Fibroblast of skin of abdomen (primary cell): ENCODE results near the gene KCNF1. TPM values are rescaled to one million over a fixed set of nuclear protein-coding genes. Genes with fewer than 3 reads are reported as not detected.
A peak's percentile ranks its signal among the peaks of the same experiment; 100 is the strongest.

ENCODE experiments used
- DNase-seq: peaks from one replicate; pipeline ENCODE4 v3.0.0-alpha.2; 2013
- polyA plus RNA-seq, 2 experiments: library from polyadenylated mRNA; unstranded; fragments of 120-200 nt; gene quantifications; one replicate each; pipeline ENCODE4 v1.2.1, GENCODE V29; 2013; ENCODE audit not compliant: insufficient read length in 2 of 2

The KCNF1 gene
- 0.10 TPM for polyA plus RNA-seq (2013, experiment 1 of 2; ENCODE audit: insufficient read length)
- polyA plus RNA-seq (2013, experiment 2 of 2; ENCODE audit: insufficient read length): 0.04 TPM

- DNase-seq: peak; percentile 58
Measured at GRCh38 chr2:10911291-10912075, at the start of gene KCNF1. Gene KCNF1 (plus strand): TSS chr2:10911934. CDS start chr2:10912427, 493 bp downstream.

DNA sequence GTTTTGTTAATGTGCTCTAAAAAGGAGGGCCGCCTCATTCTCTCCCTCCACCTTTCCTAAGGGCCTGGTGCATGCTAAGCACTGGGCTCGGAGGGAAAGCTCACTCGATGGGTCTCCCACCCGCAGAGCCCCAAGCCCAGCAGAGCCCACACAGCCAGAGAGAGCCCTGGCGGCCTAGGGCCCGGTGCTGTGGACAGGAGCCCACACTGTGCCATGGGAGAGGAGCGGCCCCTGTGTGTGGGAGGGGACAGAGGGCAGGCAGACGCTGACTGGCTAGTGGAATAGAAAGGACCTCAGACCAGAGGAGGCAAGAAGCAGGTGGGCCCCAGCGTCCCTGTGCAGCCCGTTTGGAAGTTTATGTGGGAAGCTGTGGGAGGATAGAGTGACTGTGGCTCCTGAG lies 49.4 kb upstream of the KCNF1 start:
- DNase-seq: no peak

DNA sequence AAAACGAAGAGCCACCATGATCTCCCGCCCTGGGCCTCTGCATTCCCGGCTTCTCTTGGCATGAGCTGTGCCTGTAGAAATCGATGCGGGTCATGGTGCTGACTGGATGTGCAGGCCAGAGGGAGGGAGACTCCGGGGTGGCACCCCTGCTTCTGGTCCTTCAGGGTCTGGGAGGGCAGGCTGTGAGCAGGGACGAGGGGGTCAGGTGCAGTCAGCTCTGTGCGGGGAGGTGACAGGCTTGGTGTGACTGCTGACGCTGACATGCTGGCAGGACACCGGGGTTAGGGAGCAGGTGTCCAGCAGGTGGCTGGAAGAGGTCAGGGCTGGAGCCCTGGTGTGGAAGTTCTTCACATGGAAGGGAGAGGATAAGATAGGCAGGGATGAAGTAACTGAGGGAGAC lies 48.7 kb upstream of the KCNF1 start:
- DNase-seq: no peak

DNA sequence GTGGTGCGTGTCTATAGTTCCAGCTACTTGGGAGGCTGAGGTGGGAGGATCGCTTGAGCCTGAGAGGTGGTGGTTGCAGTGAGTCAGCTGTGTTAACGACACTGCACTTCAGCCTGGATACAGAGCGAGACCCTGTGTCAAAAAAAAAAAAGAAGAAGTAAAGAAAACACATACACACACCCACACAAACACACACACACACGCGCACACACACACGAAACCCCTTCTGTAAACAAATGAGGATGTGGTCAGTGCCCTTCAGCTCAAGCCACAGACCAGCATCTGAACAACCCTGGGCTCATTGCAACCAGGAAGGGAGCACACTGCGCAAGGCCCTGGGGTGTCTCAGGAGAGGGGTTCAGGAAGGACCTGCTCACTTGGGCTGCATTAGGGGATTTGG lies 47.9 kb upstream of the KCNF1 start:
- no peak for DNase-seq

DNA sequence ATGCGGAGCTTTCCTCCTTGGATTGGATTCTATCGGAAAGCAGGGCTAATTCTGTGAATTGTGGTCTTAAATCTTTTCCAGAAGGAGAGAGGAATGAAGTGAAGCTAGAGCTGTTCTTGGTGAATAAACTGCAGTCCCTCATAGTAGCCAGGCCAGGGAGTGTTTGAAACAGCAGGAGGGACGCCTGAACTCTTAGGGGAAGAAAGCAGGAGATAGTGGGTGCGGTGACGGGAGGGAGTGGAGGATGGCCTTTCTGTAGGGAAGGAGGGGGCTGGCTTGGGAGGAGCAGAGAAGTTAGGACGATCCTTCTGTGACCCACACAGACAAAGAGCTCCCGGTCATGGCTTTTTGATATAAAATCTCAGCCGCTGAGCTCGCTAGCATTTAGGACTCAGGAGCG lies 47.5 kb upstream of the KCNF1 start:
- no peak for DNase-seq

DNA sequence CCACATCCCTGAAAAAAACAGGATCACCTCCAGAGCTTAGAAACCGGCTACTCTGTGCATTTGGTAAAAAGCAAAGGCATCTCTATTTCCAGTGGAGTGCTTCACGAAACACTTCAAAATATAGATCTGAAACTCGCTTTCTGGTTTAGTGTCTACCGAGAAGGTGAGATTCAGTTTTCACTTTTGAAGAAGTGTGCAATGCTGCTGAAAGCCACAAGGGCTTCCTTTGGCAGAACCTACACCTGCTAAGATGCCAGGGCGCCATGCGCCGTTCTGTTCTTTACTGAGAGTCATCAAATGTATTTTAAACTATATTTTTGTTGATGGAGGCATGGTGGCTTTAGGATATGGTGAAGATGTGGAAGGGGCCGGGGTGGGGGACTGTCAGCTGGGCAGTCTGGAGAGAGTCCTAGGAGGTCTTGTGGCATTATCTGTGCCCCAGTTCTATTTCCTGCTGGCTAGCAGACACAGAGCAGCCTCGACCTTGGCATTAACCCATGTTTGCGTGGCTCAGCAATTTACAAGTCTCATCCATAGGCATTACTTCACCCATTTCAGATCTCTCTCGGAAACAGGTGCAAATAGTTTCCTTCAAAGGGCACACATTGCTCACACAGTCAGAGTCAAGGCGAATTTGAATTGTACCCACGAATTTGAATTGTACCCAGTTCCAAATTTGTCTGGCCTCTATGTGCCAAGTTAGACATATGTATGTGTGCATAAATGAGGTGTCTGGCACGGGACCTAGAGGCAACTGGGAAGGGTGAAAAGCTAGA lies 46.7 kb upstream of the KCNF1 start:
- no peak for DNase-seq

GRCh38 chr2:10865841-10866240 lies 45.9 kb upstream of the KCNF1 start:
- no peak for DNase-seq

DNA sequence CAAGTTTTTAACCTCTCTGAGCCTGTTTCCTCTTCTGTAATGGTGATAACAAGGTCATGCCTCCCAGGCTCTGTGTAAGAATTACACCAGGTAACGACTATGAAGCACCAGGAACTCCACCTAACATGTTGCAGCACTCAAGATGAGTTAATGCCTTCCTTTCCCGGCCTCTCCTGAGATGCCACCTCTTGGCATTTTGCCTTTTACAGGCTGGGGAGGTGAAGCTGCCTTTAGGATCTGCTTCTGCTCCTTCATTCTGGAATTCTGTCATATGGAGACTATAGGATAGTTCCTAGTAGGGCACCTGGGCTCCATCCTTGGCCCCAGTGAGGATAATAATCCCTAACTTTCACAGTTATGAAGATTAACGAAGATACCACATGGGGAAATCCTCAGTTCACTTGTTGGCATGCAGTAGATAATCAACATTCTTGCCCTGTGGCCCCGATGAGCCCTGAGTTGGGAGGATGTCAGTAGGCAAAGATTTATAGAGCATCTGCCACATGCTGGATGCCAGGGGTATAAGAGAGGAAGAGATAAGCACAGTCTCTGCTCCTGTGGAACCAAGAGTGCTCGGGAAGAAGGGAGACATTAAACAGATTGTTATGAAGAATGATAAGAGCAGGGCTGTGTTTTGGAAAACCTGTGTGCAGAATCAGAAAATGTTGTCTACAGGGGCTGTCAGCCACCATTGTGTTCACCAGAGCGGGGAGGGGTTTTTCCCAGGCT lies 43.9 kb upstream of the KCNF1 start:
- no peak for DNase-seq

DNA sequence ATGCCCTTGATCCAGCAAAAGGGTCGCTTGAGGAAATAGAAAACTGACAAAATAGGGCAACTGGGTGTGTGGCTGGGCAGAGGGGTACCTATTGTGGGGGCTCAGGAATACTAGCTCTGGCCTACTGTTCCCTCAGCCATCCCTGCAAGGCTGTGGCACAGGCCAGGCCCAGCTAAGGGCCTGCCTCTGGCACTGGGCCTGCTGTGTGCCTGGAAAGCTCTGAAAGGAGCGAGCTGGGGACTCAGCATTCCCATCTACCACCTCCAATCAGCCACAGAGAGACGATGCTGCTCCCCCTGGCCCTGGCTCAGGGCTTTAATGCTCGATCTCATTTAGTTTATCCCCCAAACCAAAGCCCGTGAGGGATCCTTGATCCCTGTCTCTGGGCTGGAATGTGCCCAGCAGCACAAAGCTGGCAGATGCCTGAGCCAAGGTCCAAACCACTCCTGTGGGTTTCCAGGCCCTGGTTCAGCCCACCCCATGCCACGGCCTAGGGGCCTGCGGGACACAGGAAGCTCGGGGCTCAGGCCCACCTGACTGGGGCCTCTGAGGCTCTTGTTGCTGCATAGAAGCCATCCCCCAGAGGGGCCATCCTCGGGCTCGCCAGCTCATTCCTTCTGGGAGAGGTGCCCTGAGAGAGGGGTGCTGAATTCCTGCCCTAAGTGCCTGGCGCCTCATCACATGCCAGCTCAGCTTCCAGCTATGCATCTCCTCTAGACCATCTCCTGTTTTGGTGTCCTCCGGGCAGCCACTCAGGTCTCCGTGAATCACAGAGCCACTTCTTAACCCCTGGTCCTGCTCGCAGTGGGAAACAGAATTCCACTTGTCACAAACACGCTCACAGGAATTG lies 43.0 kb upstream of the KCNF1 start:
- DNase-seq: peak; percentile 50

DNA sequence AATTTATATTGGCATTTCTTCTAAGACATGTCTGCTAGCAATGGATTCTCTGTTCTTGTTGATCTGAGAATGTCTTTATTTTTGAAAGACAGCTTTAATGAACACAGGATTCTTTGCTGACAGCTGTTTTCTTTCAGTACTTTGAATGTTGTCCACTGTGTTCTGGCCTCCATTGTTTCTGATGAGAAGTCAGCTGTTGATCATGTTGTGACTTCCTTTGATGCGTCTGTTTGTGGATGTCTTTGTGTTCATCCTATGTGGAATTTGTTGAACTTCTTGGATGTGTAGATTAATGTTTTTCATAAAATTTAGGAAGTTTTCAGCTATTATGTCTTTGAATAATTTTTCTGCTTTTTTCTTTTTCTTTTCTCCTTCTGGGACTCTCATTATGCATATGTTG lies 39.8 kb upstream of the KCNF1 start:
- no peak for DNase-seq

- DNase-seq: no peak
Measured at GRCh38 chr2:10873171-10873570, 38.6 kb upstream of the KCNF1 start.

- no peak for DNase-seq
Measured at GRCh38 chr2:10873790-10874437, 37.8 kb upstream of the KCNF1 start.

- DNase-seq: no peak
Measured at GRCh38 chr2:10875126-10875525, 36.6 kb upstream of the KCNF1 start.

DNA sequence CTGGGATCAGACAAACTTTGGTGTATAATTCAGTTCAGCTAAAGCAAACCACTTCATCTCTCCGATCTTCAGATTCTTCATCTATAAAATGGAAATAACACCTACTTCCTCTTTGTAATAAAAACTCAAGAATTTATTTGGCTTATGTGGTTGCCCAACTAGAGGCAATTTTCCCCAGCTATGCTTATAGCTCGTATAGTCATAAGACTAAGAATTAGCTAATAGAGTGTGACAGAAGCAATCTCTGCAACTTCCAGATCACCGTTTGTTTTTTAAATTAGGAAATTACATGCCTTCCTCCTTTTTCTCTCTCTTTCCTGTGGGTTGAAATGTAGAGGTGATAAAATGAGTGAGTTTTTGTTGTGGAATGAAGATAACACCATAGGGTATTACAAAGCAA lies 35.3 kb upstream of the KCNF1 start:
- no peak for DNase-seq

GRCh38 chr2:10876963-10877362 lies 34.8 kb upstream of the KCNF1 start:
- no peak for DNase-seq

- no peak for DNase-seq
Measured at GRCh38 chr2:10877651-10878111, 34.1 kb upstream of the KCNF1 start.

DNA sequence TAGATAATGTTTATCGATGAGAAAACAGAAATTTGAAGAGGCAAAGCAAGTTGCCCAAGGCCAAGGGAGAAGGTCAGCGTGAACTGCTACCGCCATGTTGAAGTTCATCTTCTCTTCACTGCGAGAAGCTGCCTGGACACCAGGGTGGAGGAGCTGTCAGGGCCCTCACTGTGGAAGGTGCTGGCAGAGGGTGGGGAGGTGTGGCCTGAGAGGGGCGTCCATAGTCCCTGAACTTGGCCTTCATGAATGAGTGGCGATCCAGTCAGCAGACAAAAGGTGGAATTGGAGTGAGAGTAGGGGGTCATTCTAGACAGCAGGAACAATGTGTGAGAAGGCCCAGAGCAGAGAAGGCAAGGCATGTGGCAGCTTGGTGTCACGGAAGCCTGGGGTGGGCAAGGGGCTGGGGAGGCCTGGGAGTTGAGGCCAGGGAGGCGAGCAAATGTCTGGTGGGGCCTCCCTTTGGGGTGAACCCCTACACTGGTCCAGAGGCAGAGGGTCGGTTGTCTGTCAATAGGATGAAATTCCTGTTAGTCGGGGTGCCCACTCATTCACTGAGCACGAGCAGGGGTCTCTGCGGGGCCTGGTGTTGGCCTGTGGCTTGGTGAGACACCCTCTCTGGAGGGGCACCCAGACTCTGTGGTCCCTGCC lies 33.3 kb upstream of the KCNF1 start:
- no peak for DNase-seq

GRCh38 chr2:10879159-10879558 lies 32.6 kb upstream of the KCNF1 start:
- no peak for DNase-seq

DNA sequence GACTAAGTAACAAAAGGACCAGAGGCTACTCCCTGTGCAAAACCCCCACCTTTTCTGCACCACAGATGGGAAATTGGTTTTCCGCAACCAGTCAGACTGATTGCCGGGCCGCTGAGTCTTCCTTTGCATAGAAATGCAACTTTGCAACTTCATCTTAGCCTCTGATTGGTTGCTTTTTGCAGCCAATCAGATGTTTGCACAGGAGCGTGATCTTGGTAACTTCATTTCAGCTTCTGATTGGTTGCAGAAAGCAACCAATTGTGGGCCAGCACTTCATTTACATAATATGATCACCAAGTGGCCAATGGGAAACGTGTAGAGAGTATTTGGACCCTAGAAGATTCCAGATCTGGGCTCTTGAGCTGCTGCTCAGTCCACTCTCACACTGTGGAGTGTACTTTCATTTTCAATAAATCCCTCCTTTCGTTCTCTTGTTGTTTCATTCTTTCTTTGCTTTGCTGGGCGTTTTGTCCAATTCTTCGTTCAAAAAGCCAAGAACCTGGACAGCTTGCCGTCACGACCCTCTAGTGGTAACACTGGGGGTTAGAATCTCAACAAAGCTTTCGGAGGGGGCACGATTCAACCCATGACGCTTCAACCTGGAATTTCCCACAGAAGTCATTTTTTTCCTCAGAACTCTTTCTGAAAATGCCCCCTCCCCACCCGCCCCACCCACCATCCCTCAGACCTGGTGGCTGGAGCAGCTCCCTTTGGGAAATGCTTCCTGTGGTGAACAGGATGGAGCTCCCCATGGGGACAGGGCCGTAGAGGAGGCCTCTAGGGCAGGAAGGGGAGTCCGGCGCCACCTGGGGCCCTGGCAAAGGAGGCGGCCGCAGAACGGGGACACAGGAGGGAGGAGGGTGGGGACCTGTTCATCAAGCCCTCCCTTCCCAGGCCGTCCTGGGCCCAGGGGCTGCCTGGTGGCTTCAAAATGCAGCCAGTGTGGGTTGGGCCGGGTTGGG lies 31.8 kb upstream of the KCNF1 start:
- no peak for DNase-seq
